ENCODE data around the gene RAB18. TPM values are rescaled to one million over a fixed set of nuclear protein-coding genes. Genes with fewer than 3 reads are reported as not detected.
"Not testable (repeated sequence)": the region's sequence is repeated elsewhere in the genome, so short reads cannot be mapped to it uniquely, and the experiment has no call there.

The RAB18 gene
- 34.0 and 40.9 TPM in 2 replicates for total RNA-seq (2014; rRNA removed)
- 47.9 TPM for polyA plus RNA-seq (2012)

GRCh38 chr10:27504007-27504807, at the start of gene RAB18:
Gene RAB18 (plus strand): TSS chr10:27504304. CDS start chr10:27504370, 66 bp downstream.
- peak; percentile 99 for DNase-seq (ENCODE audit: low read depth)

- DNase-seq (ENCODE audit: low read depth), result no peak
These were observed 49.3 kb upstream of the RAB18 start for GRCh38 chr10:27454837-27455236.

GRCh38 chr10:27457261-27457945, 46.7 kb upstream of the RAB18 start:
- DNase-seq (ENCODE audit: low read depth), result no peak

- no peak for DNase-seq (ENCODE audit: low read depth)
These were observed 46.1 kb upstream of the RAB18 start for GRCh38 chr10:27457966-27458365.

GRCh38 chr10:27461312-27461711, 42.8 kb upstream of the RAB18 start:
- DNase-seq (ENCODE audit: low read depth), result no peak

- no peak for DNase-seq (ENCODE audit: low read depth)
These were observed 40.1 kb upstream of the RAB18 start for GRCh38 chr10:27463961-27464360.

- DNase-seq (ENCODE audit: low read depth), result no peak
These were observed 39.1 kb upstream of the RAB18 start for GRCh38 chr10:27464993-27465392.

GRCh38 chr10:27465596-27465995, 38.5 kb upstream of the RAB18 start:
- DNase-seq (ENCODE audit: low read depth), result not testable (repeated sequence)

- DNase-seq (ENCODE audit: low read depth), result no peak
These were observed 33.2 kb upstream of the RAB18 start for GRCh38 chr10:27470885-27471284.

GRCh38 chr10:27474741-27475140, 29.4 kb upstream of the RAB18 start:
- DNase-seq (ENCODE audit: low read depth), result no peak

GRCh38 chr10:27479016-27479415, 25.1 kb upstream of the RAB18 start:
- no peak for DNase-seq (ENCODE audit: low read depth)

GRCh38 chr10:27481486-27481885, 22.6 kb upstream of the RAB18 start:
- no peak for DNase-seq (ENCODE audit: low read depth)

- peak; percentile 16 for DNase-seq (ENCODE audit: low read depth)
These were observed 20.8 kb upstream of the RAB18 start for GRCh38 chr10:27482984-27483956.

- no peak for DNase-seq (ENCODE audit: low read depth)
These were observed 18.7 kb upstream of the RAB18 start for GRCh38 chr10:27485368-27485767.

GRCh38 chr10:27485986-27486385, 18.1 kb upstream of the RAB18 start:
- DNase-seq (ENCODE audit: low read depth), result no peak

- no peak for DNase-seq (ENCODE audit: low read depth)
These were observed 13.3 kb upstream of the RAB18 start for GRCh38 chr10:27490807-27491206.

GRCh38 chr10:27494116-27494805, 9.8 kb upstream of the RAB18 start:
- DNase-seq (ENCODE audit: low read depth), result no peak

GRCh38 chr10:27496137-27496536, 8.0 kb upstream of the RAB18 start:
- DNase-seq (ENCODE audit: low read depth), result no peak

GRCh38 chr10:27500096-27500495, 4.0 kb upstream of the RAB18 start:
- DNase-seq (ENCODE audit: low read depth), result no peak

GRCh38 chr10:27500886-27501285, 3.2 kb upstream of the RAB18 start:
- DNase-seq (ENCODE audit: low read depth), result no peak

- no peak for DNase-seq (ENCODE audit: low read depth)
These were observed 552 bp upstream of the RAB18 start for GRCh38 chr10:27503498-27504006.
